Retinal pigment epithelial cell (primary cell): ENCODE data around the gene SLC13A4.
"Not testable (repeated sequence)": the region's sequence is repeated elsewhere in the genome, so short reads cannot be mapped to it uniquely, and the experiment has no call there.

Experiments
- DNase-seq: peaks from one replicate; pipeline ENCODE4 v3.0.0-alpha.2; 2010; ENCODE audit warnings: low read depth
- H3K4me3 ChIP-seq: 2 replicates; pipeline ENCODE4 v1.5.1; 2011; ENCODE audit warnings: mild to moderate bottlenecking, low read length, control low read depth, moderate library complexity
- CTCF ChIP-seq: conservative IDR thresholded peaks from 2 replicates; pipeline ENCODE4 v1.5.1; 2011; ENCODE audit warnings: low read depth, low read length, control low read depth, inconsistent platforms

Gene SLC13A4

GRCh38 chr7:135653340-135654080 is 74.5 kb downstream of the SLC13A4 start:
- no peak overlapping the region for H3K4me3 ChIP-seq
- TF ChIP-seq CTCF: no peak
- no peak for DNase-seq

- no peak overlapping the region for H3K4me3 ChIP-seq
- DNase-seq: no peak
- TF ChIP-seq CTCF: no peak
Observed at GRCh38 chr7:135650831-135651573, 77.0 kb downstream of the SLC13A4 start.

GRCh38 chr7:135648235-135648634 is 79.8 kb downstream of the SLC13A4 start:
- H3K4me3 ChIP-seq: no peak overlapping the region
- no peak for TF ChIP-seq CTCF
- no peak for DNase-seq

GRCh38 chr7:135647755-135648154 is 80.2 kb downstream of the SLC13A4 start:
- no peak for TF ChIP-seq CTCF
- H3K4me3 ChIP-seq: no peak overlapping the region
- DNase-seq: no peak

- no peak overlapping the region for H3K4me3 ChIP-seq
- no peak for DNase-seq
- peak; percentile 76 for TF ChIP-seq CTCF
Observed at GRCh38 chr7:135645296-135645904, 82.6 kb downstream of the SLC13A4 start.

GRCh38 chr7:135644729-135645128 is 83.3 kb downstream of the SLC13A4 start:
- H3K4me3 ChIP-seq: no peak overlapping the region
- TF ChIP-seq CTCF: no peak
- no peak for DNase-seq

- DNase-seq: no peak
- H3K4me3 ChIP-seq: no peak overlapping the region
- no peak for TF ChIP-seq CTCF
Observed at GRCh38 chr7:135644154-135644553, 83.8 kb downstream of the SLC13A4 start.

- DNase-seq, H3K4me3 ChIP-seq: not testable (repeated sequence)
Observed at GRCh38 chr7:135639690-135640089, 88.3 kb downstream of the SLC13A4 start.
